Trophoblast cell (in vitro differentiated cells and primary cell): ENCODE data around the gene TPCN1.

Experiments
- DNase-seq, 2 donors: peaks; one replicate each; pipeline ENCODE4 v3.0.0-alpha.2; 2016
- H2AFZ ChIP-seq: 2 replicates; pipeline ENCODE4 v1.6.1; 2013; ENCODE audit warnings: low read length, moderate library complexity, mild to moderate bottlenecking; ENCODE audit not compliant: insufficient read depth, poor library complexity
- H2AK5ac ChIP-seq: 2 replicates; pipeline ENCODE4 v1.6.1; 2013; ENCODE audit warnings: mild to moderate bottlenecking, low read length
- H2BK120ac ChIP-seq: 2 replicates; pipeline ENCODE4 v1.6.1; 2013; ENCODE audit warnings: low read length, mild to moderate bottlenecking, moderate library complexity; ENCODE audit not compliant: insufficient read depth, poor library complexity
- H2BK12ac ChIP-seq: 2 replicates; pipeline ENCODE4 v1.6.1; 2013; ENCODE audit warnings: mild to moderate bottlenecking, low read length, moderate library complexity
- H2BK5ac ChIP-seq: 2 replicates; pipeline ENCODE4 v1.6.1; 2013; ENCODE audit warnings: low read length, low read depth, moderate library complexity, mild to moderate bottlenecking; ENCODE audit not compliant: poor library complexity
- H3K14ac ChIP-seq: 2 replicates; pipeline ENCODE4 v1.6.1; 2013; ENCODE audit warnings: mild to moderate bottlenecking, low read length
- H3K18ac ChIP-seq: 2 replicates; pipeline ENCODE4 v1.6.1; 2013; ENCODE audit warnings: mild to moderate bottlenecking, low read length
- H3K23ac ChIP-seq: 2 replicates; pipeline ENCODE4 v1.6.1; 2013; ENCODE audit warnings: low read length
- H3K27ac ChIP-seq: 2 replicates; pipeline ENCODE4 v1.5.1; 2013; ENCODE audit warnings: low read depth, mild to moderate bottlenecking, inconsistent platforms, low read length, moderate library complexity
- H3K27me3 ChIP-seq: 2 replicates; pipeline ENCODE4 v1.6.1; 2013; ENCODE audit warnings: inconsistent platforms, mild to moderate bottlenecking, low read length, moderate library complexity; ENCODE audit not compliant: insufficient read depth
- H3K36me3 ChIP-seq, 2 experiments: 1 replicate in 1 of 2; 2 replicates in 1 of 2; pipeline ENCODE4 v1.6.1; 2013; ENCODE audit warnings: low read length in 2 of 2, mild to moderate bottlenecking in 2 of 2, moderate library complexity in 1 of 2; ENCODE audit not compliant: insufficient read depth in 2 of 2, control insufficient read depth in 1 of 2
- H3K4ac ChIP-seq: 2 replicates; pipeline ENCODE4 v1.6.1; 2013; ENCODE audit warnings: low read depth, mild to moderate bottlenecking, low read length, moderate library complexity
- H3K4me1 ChIP-seq, 2 experiments: 1 replicate in 1 of 2; 2 replicates in 1 of 2; pipeline ENCODE4 v1.6.1; 2013; ENCODE audit warnings: low read length in 2 of 2, mild to moderate bottlenecking in 2 of 2, moderate library complexity in 1 of 2; ENCODE audit not compliant: insufficient read depth in 2 of 2, control insufficient read depth in 1 of 2
- H3K4me2 ChIP-seq: 2 replicates; pipeline ENCODE4 v1.6.1; 2013; ENCODE audit warnings: inconsistent platforms, mild to moderate bottlenecking, low read length, moderate library complexity
- H3K4me3 ChIP-seq: 2 replicates; pipeline ENCODE4 v1.5.1; 2013; ENCODE audit warnings: mild to moderate bottlenecking, low read depth, low read length, inconsistent platforms
- H3K79me1 ChIP-seq: one replicate; pipeline ENCODE4 v1.6.1; 2013; ENCODE audit warnings: low read length
- H3K79me2 ChIP-seq: 2 replicates; pipeline ENCODE4 v1.6.1; 2013; ENCODE audit warnings: low read length, mild to moderate bottlenecking; ENCODE audit not compliant: control insufficient read depth, insufficient read depth, poor library complexity
- H3K9ac ChIP-seq: 2 replicates; pipeline ENCODE4 v1.6.1; 2013; ENCODE audit warnings: mild to moderate bottlenecking, low read length
- H3K9me3 ChIP-seq: 2 replicates; pipeline ENCODE4 v1.6.1; 2013; ENCODE audit warnings: low read depth, mild to moderate bottlenecking, control low read depth, inconsistent platforms, low read length; ENCODE audit not compliant: insufficient read depth
- H4K12ac ChIP-seq: 2 replicates; pipeline ENCODE4 v1.6.1; 2013; ENCODE audit warnings: low read depth, mild to moderate bottlenecking, low read length, moderate library complexity
- H4K8ac ChIP-seq: 2 replicates; pipeline ENCODE4 v1.6.1; 2013; ENCODE audit warnings: low read depth, mild to moderate bottlenecking, low read length, moderate library complexity
- H4K91ac ChIP-seq: one replicate; pipeline ENCODE4 v1.6.1; 2013; ENCODE audit warnings: low read depth, mild to moderate bottlenecking, low read length, moderate library complexity
- WGBS: extraction: QIAGEN DNeasy Blood & Tissue Kit; methylation state at CpG from one replicate; pipeline ENCODE4 v1.1.7; 2013; ENCODE audit warnings: missing lambda C conversion rate; ENCODE audit not compliant: insufficient read length, insufficient coverage; ENCODE audit errors: extremely low coverage; 5-methylcytosine and 5-hydroxymethylcytosine counted together

The TPCN1 gene

DNA sequence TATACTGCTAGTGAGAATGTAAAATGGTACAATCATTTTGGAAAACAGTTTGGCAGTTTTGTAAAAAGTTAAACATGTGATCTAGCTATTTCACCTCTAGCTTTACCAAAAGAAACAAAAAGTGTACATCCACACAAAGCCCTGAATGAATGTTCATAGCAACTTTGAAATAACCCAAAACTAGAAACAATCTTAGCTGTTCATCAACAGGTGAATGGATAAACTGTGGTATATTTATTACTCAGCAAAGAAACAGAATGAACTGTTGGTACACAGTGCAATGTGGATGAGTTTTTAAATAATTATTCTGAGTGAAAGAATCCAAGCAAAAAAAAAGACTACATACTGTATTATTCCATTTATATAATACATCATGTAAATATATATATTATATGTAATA is 36.3 kb downstream of the TPCN1 start:
- H3K18ac ChIP-seq: no peak overlapping the region
- no peak overlapping the region for H3K4me2 ChIP-seq
- peaks cover 0 to 2% of the 10 kb centered on the region in 2 experiments for H3K36me3 ChIP-seq
- peaks cover under 1% of the 10 kb centered on the region for H3K79me1 ChIP-seq
- H3K27ac ChIP-seq: no peak overlapping the region
- H4K91ac ChIP-seq: no peak overlapping the region
- H3K4ac ChIP-seq: no peak overlapping the region
- H3K4me1 ChIP-seq: peaks cover 0 to 7% of the 10 kb centered on the region in 2 experiments
- no peak overlapping the region for H4K12ac ChIP-seq
- H2AFZ ChIP-seq: no peak overlapping the region
- H3K9me3 ChIP-seq: no peaks in the 10 kb centered on the region
- no peaks in the 10 kb centered on the region for H3K27me3 ChIP-seq
- no peak overlapping the region for H2BK12ac ChIP-seq
- H3K4me3 ChIP-seq: no peak overlapping the region
- no peaks in the 10 kb centered on the region for H3K79me2 ChIP-seq
- no peak overlapping the region for H2BK120ac ChIP-seq
- H3K23ac ChIP-seq: no peak overlapping the region
- no peak overlapping the region for H4K8ac ChIP-seq
- H3K9ac ChIP-seq: no peak overlapping the region
- no peak for DNase-seq
- no peak overlapping the region for H2BK5ac ChIP-seq
- no peak overlapping the region for H3K14ac ChIP-seq
- H2AK5ac ChIP-seq: no peak overlapping the region

DNA sequence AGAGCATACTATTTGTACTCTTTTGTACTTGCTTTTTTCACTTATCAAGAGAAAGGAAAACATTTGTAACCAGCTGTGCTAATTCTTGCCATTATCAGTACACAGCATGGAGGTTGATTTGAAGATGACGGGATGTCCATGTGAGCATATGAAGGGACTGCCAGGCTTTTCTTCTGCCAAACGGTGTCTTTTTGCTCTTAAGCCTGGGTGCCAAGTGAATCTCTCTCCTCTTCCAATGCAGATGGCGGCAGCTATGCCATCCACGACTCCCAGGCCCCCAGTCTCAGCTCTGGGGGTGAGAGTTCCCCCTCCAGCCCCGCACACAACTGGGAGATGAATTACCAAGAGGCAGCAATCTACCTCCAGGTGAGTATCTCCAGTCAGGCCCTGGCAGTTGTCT is 38.9 kb downstream of the TPCN1 start:
- H3K23ac ChIP-seq: no peak overlapping the region
- H3K14ac ChIP-seq: no peak overlapping the region
- H3K79me2 ChIP-seq: no peaks in the 10 kb centered on the region
- H3K27ac ChIP-seq: no peak overlapping the region
- no peak overlapping the region for H3K9ac ChIP-seq
- no peak overlapping the region for H3K4ac ChIP-seq
- DNase-seq: no peak
- no peak overlapping the region for H2AFZ ChIP-seq
- no peak overlapping the region for H2BK5ac ChIP-seq
- peaks cover 0 to 6% of the 10 kb centered on the region in 2 experiments for H3K4me1 ChIP-seq
- H4K12ac ChIP-seq: no peak overlapping the region
- H2BK12ac ChIP-seq: no peak overlapping the region
- no peaks in the 10 kb centered on the region for H3K27me3 ChIP-seq
- H3K4me2 ChIP-seq: no peak overlapping the region
- H2AK5ac ChIP-seq: no peak overlapping the region
- H3K36me3 ChIP-seq: peaks cover 0 to 2% of the 10 kb centered on the region in 2 experiments
- H3K18ac ChIP-seq: no peak overlapping the region
- H4K91ac ChIP-seq: no peak overlapping the region
- H3K9me3 ChIP-seq: no peaks in the 10 kb centered on the region
- H2BK120ac ChIP-seq: no peak overlapping the region
- WGBS: no CpG with 5 or more reads among the region's 5 CpGs
- H3K4me3 ChIP-seq: no peak overlapping the region
- no peaks in the 10 kb centered on the region for H3K79me1 ChIP-seq
- no peak overlapping the region for H4K8ac ChIP-seq

DNA sequence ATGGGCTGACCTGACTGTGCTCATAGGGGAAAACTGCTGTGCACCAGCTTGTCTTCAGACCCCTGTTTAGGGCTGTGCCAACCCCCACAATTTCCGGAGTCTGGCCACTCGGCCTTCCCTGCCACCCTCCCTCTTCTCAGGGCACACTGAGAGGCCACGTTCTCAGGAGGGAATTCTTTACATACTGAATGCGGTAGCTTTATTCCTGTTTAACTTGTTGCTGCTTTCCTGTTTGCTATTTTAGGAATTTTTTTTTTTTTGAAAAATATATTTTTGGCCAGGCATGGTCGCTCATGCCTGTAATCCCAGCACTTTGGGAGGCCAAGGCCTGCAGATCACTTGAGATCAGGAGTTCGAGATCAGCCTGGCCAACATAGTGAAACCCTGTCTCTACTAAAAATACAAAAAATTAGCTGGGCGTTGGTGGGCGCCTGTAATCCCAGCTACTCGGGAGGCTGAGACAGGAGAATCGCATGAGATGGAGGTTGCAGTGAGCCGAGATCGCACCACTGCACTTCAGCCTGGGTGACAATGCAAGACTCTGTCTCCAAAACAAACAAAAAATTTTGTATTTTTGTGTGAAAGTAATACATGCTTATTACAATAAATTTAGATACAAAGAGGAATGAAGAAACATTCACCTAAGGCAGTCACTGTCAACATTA is 39.5 kb downstream of the TPCN1 start:
- H3K14ac ChIP-seq: no peak overlapping the region
- no peak overlapping the region for H4K12ac ChIP-seq
- no peaks in the 10 kb centered on the region for H3K27me3 ChIP-seq
- H3K27ac ChIP-seq: no peak overlapping the region
- no peak overlapping the region for H3K4me3 ChIP-seq
- no peaks in the 10 kb centered on the region for H3K9me3 ChIP-seq
- H3K4me1 ChIP-seq: peaks cover 0 to 6% of the 10 kb centered on the region in 2 experiments
- no CpG with 5 or more reads among the region's 12 CpGs for WGBS
- H2BK12ac ChIP-seq: no peak overlapping the region
- H2BK5ac ChIP-seq: no peak overlapping the region
- H4K91ac ChIP-seq: no peak overlapping the region
- H2AFZ ChIP-seq: no peak overlapping the region
- no peak overlapping the region for H3K9ac ChIP-seq
- H3K79me1 ChIP-seq: no peaks in the 10 kb centered on the region
- no peak overlapping the region for H3K23ac ChIP-seq
- H3K79me2 ChIP-seq: no peaks in the 10 kb centered on the region
- no peak overlapping the region for H2BK120ac ChIP-seq
- H2AK5ac ChIP-seq: no peak overlapping the region
- H3K18ac ChIP-seq: no peak overlapping the region
- H3K4me2 ChIP-seq: no peak overlapping the region
- DNase-seq: peak in 1 of 2 donors; percentile 56
- peaks cover 0 to 2% of the 10 kb centered on the region in 2 experiments for H3K36me3 ChIP-seq
- no peak overlapping the region for H3K4ac ChIP-seq
- no peak overlapping the region for H4K8ac ChIP-seq

DNA sequence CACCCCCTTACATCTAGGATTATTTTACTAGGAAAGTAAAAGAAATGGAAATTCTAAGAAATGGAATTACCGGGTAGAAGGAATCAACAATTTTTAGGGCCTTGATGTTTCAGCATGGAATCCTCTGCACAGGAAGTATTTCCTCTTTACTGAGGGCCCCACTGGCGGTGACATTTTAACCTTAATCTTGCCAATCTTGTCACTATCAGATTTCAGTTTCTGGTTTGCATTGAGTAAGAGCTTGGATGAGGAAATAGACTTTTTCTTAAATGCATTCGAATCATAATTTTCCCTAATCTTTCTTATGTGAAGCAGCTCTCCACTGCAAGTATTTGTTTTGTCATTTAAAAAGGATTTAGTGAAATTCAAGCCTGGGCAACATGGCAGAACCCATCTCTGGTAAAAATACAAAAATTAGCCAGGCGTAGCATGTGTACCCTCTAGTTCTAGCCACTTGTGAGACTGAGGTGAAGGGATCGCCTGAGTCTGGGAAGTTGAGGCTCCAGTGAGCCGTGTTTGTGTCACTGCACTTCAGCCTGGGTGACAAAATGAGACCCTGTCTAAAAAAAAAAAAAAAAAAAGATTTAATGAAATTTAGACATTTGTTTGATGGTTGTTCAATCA is 40.7 kb downstream of the TPCN1 start:
- Histone ChIP-seq H3K14ac (no peak overlapping the region), H2AFZ (no peak overlapping the region), H3K23ac (no peak overlapping the region)

More for the DNA sequence above, 40.7 kb downstream of the TPCN1 start:
- no peaks in the 10 kb centered on the region for H3K9me3 ChIP-seq
- no peak overlapping the region for H4K91ac ChIP-seq
- peaks cover 4 to 7% of the 10 kb centered on the region in 2 experiments for H3K36me3 ChIP-seq
- H2BK120ac ChIP-seq: no peak overlapping the region
- no peak overlapping the region for H4K12ac ChIP-seq
- no peak overlapping the region for H3K27ac ChIP-seq
- H3K18ac ChIP-seq: no peak overlapping the region
- no peaks in the 10 kb centered on the region for H3K79me2 ChIP-seq
- H3K4me3 ChIP-seq: no peak overlapping the region
- H2AK5ac ChIP-seq: no peak overlapping the region
- DNase-seq: peak in 1 of 2 donors; percentile 67
- no peak overlapping the region for H3K4ac ChIP-seq
- H3K79me1 ChIP-seq: no peaks in the 10 kb centered on the region
- H3K4me1 ChIP-seq: peaks cover 5 to 11% of the 10 kb centered on the region in 2 experiments
- no peak overlapping the region for H2BK5ac ChIP-seq
- H4K8ac ChIP-seq: no peak overlapping the region
- H3K4me2 ChIP-seq: no peak overlapping the region
- no peak overlapping the region for H3K9ac ChIP-seq
- no peak overlapping the region for H2BK12ac ChIP-seq
- no CpG with 5 or more reads among the region's 6 CpGs for WGBS
- no peaks in the 10 kb centered on the region for H3K27me3 ChIP-seq
